Sigmoid colon (tissue), 7 donors: ENCODE measurements around the gene MTOR. TPM values are rescaled to one million over a fixed set of nuclear protein-coding genes. Genes with fewer than 3 reads are reported as not detected.

ENCODE experiments used
- DNase-seq: peaks from one replicate; pipeline ENCODE4 v3.0.0-alpha.2; 2019
- H3K27ac ChIP-seq, 4 donors: fragments of 200-600 bp; sonication (generic); one replicate each; pipeline ENCODE4 v1.5.1; 2016 to 2019; ENCODE audit warnings: mild to moderate bottlenecking in 1 of 4
- H3K27me3 ChIP-seq, 3 donors: fragments of 200-600 bp; sonication (generic); one replicate each; pipeline ENCODE4 v1.5.1; 2019; ENCODE audit warnings: mild to moderate bottlenecking in 1 of 3
- H3K36me3 ChIP-seq, 4 donors: fragments of 200-600 bp; sonication (generic); one replicate each; pipeline ENCODE4 v1.5.1; 2016 to 2019
- H3K4me1 ChIP-seq, 4 donors: fragments of 200-600 bp; sonication (generic); one replicate each; pipeline ENCODE4 v1.5.1; 2017 to 2019
- H3K4me3 ChIP-seq, 4 donors: fragments of 200-600 bp; sonication (generic); one replicate each; pipeline ENCODE4 v1.5.1; 2017 to 2019; ENCODE audit warnings: mild to moderate bottlenecking in 2 of 4, moderate library complexity in 1 of 4
- H3K9me3 ChIP-seq, 4 donors: fragments of 200-600 bp in 3 of 4; sonication (generic) in 3 of 4; one replicate each; pipeline versions ENCODE4 v1.5.1 to v1.6.1; 2013 to 2019
- EP300 ChIP-seq, 4 donors: sonication (generic); formaldehyde crosslinking; IDR thresholded peaks; one replicate each; pipeline ENCODE4 v1.6.1; 2017; ENCODE audit warnings: antibody characterized with exemption in 4 of 4
- POLR2A ChIP-seq, 2 donors: fragments of 450-650 bp; IDR thresholded peaks; one replicate each; pipeline ENCODE4 v1.6.1; 2016; ENCODE audit warnings: antibody characterized with exemption in 2 of 2, mild to moderate bottlenecking in 2 of 2, moderate library complexity in 2 of 2
- POLR2AphosphoS5 ChIP-seq, 4 donors: sonication (generic); formaldehyde crosslinking; IDR thresholded peaks; one replicate each; pipeline ENCODE4 v1.6.1; 2017; ENCODE audit warnings: antibody characterized with exemption in 4 of 4
- WGBS, 2 donors: extraction: QIAGEN DNeasy Blood & Tissue Kit; methylation state at CpG; one replicate each; pipeline ENCODE4 v1.1.7; 2013; 5-methylcytosine and 5-hydroxymethylcytosine counted together
- intact Hi-C: fragments of 100-400 bp; cut with DNase I; formaldehyde crosslinking; loops from one replicate; pipeline ENCODE4 v1.15.1; 2023
- polyA plus RNA-seq, 3 donors: library from polyadenylated mRNA; stranded (reverse); fragments of 200-250 nt; gene quantifications; one replicate each; pipeline ENCODE4 v1.2.3, GENCODE V29; 2013
- total RNA-seq, 4 donors: library from RNA; depleted of rRNA; stranded (reverse); fragments of >200 nt; gene quantifications; one replicate each; pipeline ENCODE4 v1.1.0, GENCODE V29; 2016
- TF ChIP-seq, protein P1 (sequence below), 4 experiments: fragments of 450-650 bp in 3 of 4; fragments of 200-600 bp in 1 of 4; IDR thresholded peaks; one replicate each; pipeline ENCODE4 v1.5.1; 2016 to 2019; ENCODE audit warnings: antibody characterized with exemption in 4 of 4, mild to moderate bottlenecking in 3 of 4, moderate library complexity in 2 of 4
- donor health status: healthy with polysubstance abuse.
- donor health status: Bipolar disorder and iron deficiency.
- donor health status: healthy.

Gene MTOR
- total and polyA plus RNA-seq, 7 donors: 7.6 to 38.1 (median 25.2) TPM

GRCh38 chr1:11286735-11287410 is 24.5 kb upstream of the MTOR start:
- no peak overlapping the region for H3K4me3 ChIP-seq
- TF ChIP-seq, protein P1, sequence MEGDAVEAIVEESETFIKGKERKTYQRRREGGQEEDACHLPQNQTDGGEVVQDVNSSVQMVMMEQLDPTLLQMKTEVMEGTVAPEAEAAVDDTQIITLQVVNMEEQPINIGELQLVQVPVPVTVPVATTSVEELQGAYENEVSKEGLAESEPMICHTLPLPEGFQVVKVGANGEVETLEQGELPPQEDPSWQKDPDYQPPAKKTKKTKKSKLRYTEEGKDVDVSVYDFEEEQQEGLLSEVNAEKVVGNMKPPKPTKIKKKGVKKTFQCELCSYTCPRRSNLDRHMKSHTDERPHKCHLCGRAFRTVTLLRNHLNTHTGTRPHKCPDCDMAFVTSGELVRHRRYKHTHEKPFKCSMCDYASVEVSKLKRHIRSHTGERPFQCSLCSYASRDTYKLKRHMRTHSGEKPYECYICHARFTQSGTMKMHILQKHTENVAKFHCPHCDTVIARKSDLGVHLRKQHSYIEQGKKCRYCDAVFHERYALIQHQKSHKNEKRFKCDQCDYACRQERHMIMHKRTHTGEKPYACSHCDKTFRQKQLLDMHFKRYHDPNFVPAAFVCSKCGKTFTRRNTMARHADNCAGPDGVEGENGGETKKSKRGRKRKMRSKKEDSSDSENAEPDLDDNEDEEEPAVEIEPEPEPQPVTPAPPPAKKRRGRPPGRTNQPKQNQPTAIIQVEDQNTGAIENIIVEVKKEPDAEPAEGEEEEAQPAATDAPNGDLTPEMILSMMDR (IDR thresholded peaks at IDR 0.05): no peak
- TF ChIP-seq EP300 (IDR thresholded peaks at IDR 0.05): no peak
- TF ChIP-seq POLR2AphosphoS5 (IDR thresholded peaks at IDR 0.05): no peak
- no peak for TF ChIP-seq POLR2A (IDR thresholded peaks at IDR 0.05)
- no peak overlapping the region for H3K27ac ChIP-seq
- intact Hi-C loops: no loop called here
- no peaks in the 10 kb centered on the region for H3K27me3 ChIP-seq
- H3K36me3 ChIP-seq: peaks cover 5 to 33% (median 10%) of the 10 kb centered on the region in 4 donors
- 93 to 97% methylated on average over 3 of the region's 3 CpGs for WGBS, 2 donors
- no peaks in the 10 kb centered on the region for H3K9me3 ChIP-seq
- H3K4me1 ChIP-seq: peaks cover 0 to 13% (median 10%) of the 10 kb centered on the region in 4 donors
- DNase-seq: no peak

GRCh38 chr1:11285883-11286734 is 23.8 kb upstream of the MTOR start:
- H3K27ac ChIP-seq: no peak overlapping the region
- no peak for TF ChIP-seq POLR2AphosphoS5 (IDR thresholded peaks at IDR 0.05)
- TF ChIP-seq POLR2A (IDR thresholded peaks at IDR 0.05): no peak
- no peak for TF ChIP-seq EP300 (IDR thresholded peaks at IDR 0.05)
- TF ChIP-seq, protein P1 (IDR thresholded peaks at IDR 0.05): no peak
- intact Hi-C loops: no loop called here
- H3K4me3 ChIP-seq: no peak overlapping the region
- peaks cover 0 to 21% (median 17%) of the 10 kb centered on the region in 4 donors for H3K4me1 ChIP-seq
- H3K9me3 ChIP-seq: no peaks in the 10 kb centered on the region
- no peak for DNase-seq
- H3K36me3 ChIP-seq: peaks cover 5 to 33% (median 10%) of the 10 kb centered on the region in 4 donors
- H3K27me3 ChIP-seq: no peaks in the 10 kb centered on the region
- 94 to 95% methylated on average over 7 of the region's 7 CpGs for WGBS, 2 donors

- Histone ChIP-seq H3K27me3 (no peaks in the 10 kb centered on the region), H3K4me1 (peaks cover 0 to 23% (median 20%) of the 10 kb centered on the region in 4 donors), H3K36me3 (peaks cover 5 to 26% (median 10%) of the 10 kb centered on the region in 4 donors), H3K27ac (no peak overlapping the region), H3K9me3 (no peaks in the 10 kb centered on the region), H3K4me3 (no peak overlapping the region)
- 86 to 89% methylated on average over 6 of the region's 6 CpGs for WGBS, 2 donors
- intact Hi-C loops: no loop called here
- DNase-seq: no peak
- no peak for TF ChIP-seq POLR2A (IDR thresholded peaks at IDR 0.05)
- no peak for TF ChIP-seq POLR2AphosphoS5 (IDR thresholded peaks at IDR 0.05)
- TF ChIP-seq, protein P1 (IDR thresholded peaks at IDR 0.05): no peak
- no peak for TF ChIP-seq EP300 (IDR thresholded peaks at IDR 0.05)
These were observed 22.4 kb upstream of the MTOR start for GRCh38 chr1:11284784-11285183.

DNA sequence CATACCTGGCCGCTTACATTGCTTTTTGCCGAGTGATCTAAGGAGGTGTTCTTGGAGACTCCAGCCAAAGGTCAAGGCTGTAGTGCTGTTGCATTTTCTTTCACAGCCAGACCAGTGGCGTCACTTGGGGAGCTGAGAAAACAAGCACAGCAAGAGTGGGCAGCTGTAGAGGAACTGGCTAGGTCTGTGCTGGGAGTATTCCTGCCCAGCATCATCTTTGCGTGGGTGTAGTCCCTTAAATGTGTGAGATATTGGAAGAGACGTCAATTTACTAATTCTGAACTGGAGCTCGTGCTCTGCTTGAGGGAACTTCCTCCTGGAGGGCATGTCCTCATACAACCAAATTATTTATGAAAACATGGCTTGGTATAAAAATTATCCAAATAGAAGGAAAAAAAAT is 20.8 kb upstream of the MTOR start:
- no peaks in the 10 kb centered on the region for H3K9me3 ChIP-seq
- peaks cover 5 to 34% (median 9%) of the 10 kb centered on the region in 4 donors for H3K36me3 ChIP-seq
- TF ChIP-seq POLR2AphosphoS5 (IDR thresholded peaks at IDR 0.05) (no peak), POLR2A (IDR thresholded peaks at IDR 0.05) (no peak), EP300 (IDR thresholded peaks at IDR 0.05) (no peak)
- TF ChIP-seq, protein P1 (IDR thresholded peaks at IDR 0.05): no peak
- 90 to 94% methylated on average over 6 of the region's 6 CpGs for WGBS, 2 donors
- H3K27ac ChIP-seq: no peak overlapping the region
- no peak for DNase-seq
- intact Hi-C loops: no loop called here
- no peaks in the 10 kb centered on the region for H3K27me3 ChIP-seq
- H3K4me1 ChIP-seq: peaks cover 0 to 23% (median 20%) of the 10 kb centered on the region in 4 donors
- H3K4me3 ChIP-seq: no peak overlapping the region
